ENCODE data around the gene EFCAB5. TPM values are rescaled to one million over a fixed set of nuclear protein-coding genes. Genes with fewer than 3 reads are reported as not detected.
"Not testable (repeated sequence)": the region's sequence is repeated elsewhere in the genome, so short reads cannot be mapped to it uniquely, and the experiment has no call there.

Gene EFCAB5
- total RNA-seq, 1 donor: 0.52 TPM

DNA sequence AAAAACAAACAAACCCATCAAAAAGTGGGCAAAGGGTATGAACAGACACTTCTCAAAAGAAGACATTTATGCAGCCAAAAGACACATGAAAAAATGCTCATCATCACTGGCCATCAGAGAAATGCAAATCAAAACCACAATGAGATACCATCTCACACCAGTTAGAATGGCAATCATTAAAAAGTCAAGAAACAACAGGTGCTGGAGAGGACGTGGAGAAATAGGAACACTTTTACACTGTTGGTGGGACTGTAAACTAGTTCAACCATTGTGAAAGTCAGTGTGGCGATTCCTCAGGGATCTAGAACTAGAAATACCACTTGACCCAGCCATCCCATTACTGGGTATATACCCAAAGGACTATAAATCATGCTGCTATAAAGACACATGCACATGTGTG lies 83.9 kb downstream of the EFCAB5 start:
- not testable (repeated sequence) for H3K4me3 ChIP-seq (ENCODE audit: low read length); H3K9me3 ChIP-seq (ENCODE audit: low read depth, low read length); H3K4me1 ChIP-seq (ENCODE audit: insufficient read depth, low read length); H3K27me3 ChIP-seq (ENCODE audit: insufficient read depth, low read length)

DNA sequence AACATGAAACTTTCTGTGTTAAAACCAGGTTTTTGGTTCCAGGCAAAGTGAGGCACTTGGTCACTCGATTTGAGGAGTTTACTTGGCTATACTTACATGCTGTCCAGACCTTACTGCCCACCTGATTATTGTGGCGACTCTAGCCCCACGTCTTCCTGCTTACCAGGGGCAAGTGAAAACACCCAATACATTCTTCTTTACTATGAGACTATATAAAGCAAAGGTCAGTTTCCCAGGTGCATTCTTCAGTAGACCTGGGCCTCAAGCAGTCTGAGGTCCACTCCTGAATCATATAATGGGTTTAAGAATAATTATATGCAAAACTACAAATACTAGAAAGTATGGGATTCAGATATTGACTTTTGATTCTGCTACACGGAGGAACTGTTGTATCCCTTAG lies 86.2 kb downstream of the EFCAB5 start:
- Histone ChIP-seq H3K4me3 (ENCODE audit: low read length) (no peak overlapping the region), H3K9me3 (ENCODE audit: low read depth, low read length) (no peaks in the 10 kb centered on the region), H3K27me3 (ENCODE audit: insufficient read depth, low read length) (no peaks in the 10 kb centered on the region), H3K4me1 (ENCODE audit: insufficient read depth, low read length) (no peaks in the 10 kb centered on the region)

GRCh38 chr17:30031214-30031869 lies 89.9 kb downstream of the EFCAB5 start:
- Histone ChIP-seq H3K9me3 (ENCODE audit: low read depth, low read length) (no peaks in the 10 kb centered on the region), H3K27me3 (ENCODE audit: insufficient read depth, low read length) (no peaks in the 10 kb centered on the region), H3K4me3 (ENCODE audit: low read length) (no peak overlapping the region), H3K4me1 (ENCODE audit: insufficient read depth, low read length) (no peaks in the 10 kb centered on the region)

DNA sequence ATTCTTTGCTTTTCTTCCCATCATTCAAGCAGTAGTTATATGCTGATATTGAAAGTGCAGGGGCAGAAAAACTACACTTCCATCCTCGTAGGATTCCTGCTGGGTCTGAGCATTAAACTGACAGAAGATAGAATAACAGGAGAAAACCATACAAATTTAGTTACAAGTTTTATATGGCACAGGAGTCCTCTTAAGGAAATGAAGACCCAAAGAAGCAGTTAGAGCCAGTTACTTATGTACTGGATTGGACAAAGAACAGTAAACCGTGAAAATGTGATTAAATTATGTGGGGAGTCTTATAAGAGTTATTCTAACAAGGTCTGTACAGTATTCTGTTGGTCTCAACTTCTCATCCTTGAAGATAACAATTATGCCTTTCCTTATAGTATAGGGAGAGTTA lies 93.9 kb downstream of the EFCAB5 start:
- peaks cover 6% of the 10 kb centered on the region for H3K4me1 ChIP-seq (ENCODE audit: insufficient read depth, low read length)

GRCh38 chr17:30040719-30041518 lies 99.5 kb downstream of the EFCAB5 start:
- H3K4me1 ChIP-seq (ENCODE audit: insufficient read depth, low read length); H3K4me3 ChIP-seq (ENCODE audit: low read length); H3K9me3 ChIP-seq (ENCODE audit: low read depth, low read length); H3K27me3 ChIP-seq (ENCODE audit: insufficient read depth, low read length): not testable (repeated sequence)

More for the DNA sequence above, 93.9 kb downstream of the EFCAB5 start:
- H3K27me3 ChIP-seq (ENCODE audit: insufficient read depth, low read length): no peaks in the 10 kb centered on the region
- no peaks in the 10 kb centered on the region for H3K9me3 ChIP-seq (ENCODE audit: low read depth, low read length)
- no peak overlapping the region for H3K4me3 ChIP-seq (ENCODE audit: low read length)

DNA sequence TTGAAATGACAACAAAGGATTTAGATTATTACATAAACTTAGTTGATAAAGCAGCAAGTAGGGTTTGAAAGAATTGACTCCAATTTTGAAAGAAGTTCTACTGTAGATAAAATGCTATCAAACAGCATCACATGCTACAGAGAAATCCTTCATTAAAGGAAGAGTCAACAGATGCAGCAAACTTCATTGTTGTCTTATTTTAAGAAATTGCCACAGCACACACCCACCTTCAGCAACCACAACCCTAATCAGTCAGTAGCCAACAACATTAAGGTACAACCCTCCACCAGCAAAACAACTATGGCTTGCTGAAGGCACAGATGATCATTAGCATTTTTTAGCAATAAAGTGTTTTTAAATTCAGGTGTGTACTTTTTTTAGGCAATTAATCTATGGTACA lies 100.1 kb downstream of the EFCAB5 start:
- Histone ChIP-seq H3K4me3 (ENCODE audit: low read length) (no peak overlapping the region), H3K27me3 (ENCODE audit: insufficient read depth, low read length) (peaks cover 6% of the 10 kb centered on the region), H3K9me3 (ENCODE audit: low read depth, low read length) (no peaks in the 10 kb centered on the region), H3K4me1 (ENCODE audit: insufficient read depth, low read length) (peaks cover 6% of the 10 kb centered on the region)

- H3K4me1 ChIP-seq (ENCODE audit: insufficient read depth, low read length): no peaks in the 10 kb centered on the region
- H3K9me3 ChIP-seq (ENCODE audit: low read depth, low read length): peaks cover 25% of the 10 kb centered on the region
- peaks cover 5% of the 10 kb centered on the region for H3K27me3 ChIP-seq (ENCODE audit: insufficient read depth, low read length)
- H3K4me3 ChIP-seq (ENCODE audit: low read length): no peak overlapping the region
Observed at GRCh38 chr17:30062372-30062771, 120.9 kb downstream of the EFCAB5 start.

DNA sequence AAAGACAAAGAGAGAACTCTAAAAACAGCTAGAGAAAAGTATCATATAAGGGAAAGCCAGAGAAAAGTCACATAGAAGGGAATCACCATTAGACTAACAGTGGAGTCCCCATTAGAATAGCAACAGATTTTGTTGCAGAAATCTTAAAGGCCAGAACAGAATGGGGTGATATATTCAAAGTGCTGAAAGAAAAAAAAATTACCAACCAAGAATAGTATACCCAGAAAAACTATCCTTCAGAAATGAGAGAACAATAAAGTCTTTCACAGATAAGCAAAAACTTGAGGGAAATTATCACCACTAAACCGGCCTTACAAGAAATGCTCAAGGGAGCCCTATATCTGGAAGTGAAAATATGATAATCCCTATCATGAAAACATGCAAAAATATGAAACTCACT lies 123.3 kb downstream of the EFCAB5 start:
- Histone ChIP-seq H3K4me3 (ENCODE audit: low read length) (no peak overlapping the region), H3K4me1 (ENCODE audit: insufficient read depth, low read length) (no peaks in the 10 kb centered on the region), H3K27me3 (ENCODE audit: insufficient read depth, low read length) (peaks cover 5% of the 10 kb centered on the region), H3K9me3 (ENCODE audit: low read depth, low read length) (peaks cover 25% of the 10 kb centered on the region)

DNA sequence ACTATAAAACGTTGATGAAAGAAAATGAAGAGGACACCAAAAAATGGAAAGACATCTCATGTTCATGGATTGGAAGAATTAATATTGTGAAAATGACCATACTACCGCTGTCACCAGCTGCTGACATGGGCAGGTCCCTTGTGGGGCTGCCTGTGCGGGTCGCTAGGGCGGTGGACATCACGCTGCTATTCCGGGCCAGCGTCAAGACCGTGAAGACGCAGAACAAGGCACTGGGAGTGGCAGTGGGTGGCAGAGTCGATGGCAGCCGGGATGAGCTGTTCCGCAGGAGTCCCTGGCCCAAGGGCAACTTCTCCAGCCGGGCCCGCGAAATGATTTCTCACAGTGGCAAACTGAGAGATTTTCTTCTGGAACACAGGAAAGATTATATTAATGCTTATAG lies 127.0 kb downstream of the EFCAB5 start:
- Histone ChIP-seq H3K4me3 (ENCODE audit: low read length) (no peak overlapping the region), H3K9me3 (ENCODE audit: low read depth, low read length) (peaks cover 25% of the 10 kb centered on the region), H3K4me1 (ENCODE audit: insufficient read depth, low read length) (no peaks in the 10 kb centered on the region), H3K27me3 (ENCODE audit: insufficient read depth, low read length) (peaks cover 5% of the 10 kb centered on the region)

GRCh38 chr17:30074254-30074653 lies 132.8 kb downstream of the EFCAB5 start:
- no peaks in the 10 kb centered on the region for H3K27me3 ChIP-seq (ENCODE audit: insufficient read depth, low read length)
- H3K4me1 ChIP-seq (ENCODE audit: insufficient read depth, low read length): no peaks in the 10 kb centered on the region
- no peak overlapping the region for H3K4me3 ChIP-seq (ENCODE audit: low read length)
- no peaks in the 10 kb centered on the region for H3K9me3 ChIP-seq (ENCODE audit: low read depth, low read length)

DNA sequence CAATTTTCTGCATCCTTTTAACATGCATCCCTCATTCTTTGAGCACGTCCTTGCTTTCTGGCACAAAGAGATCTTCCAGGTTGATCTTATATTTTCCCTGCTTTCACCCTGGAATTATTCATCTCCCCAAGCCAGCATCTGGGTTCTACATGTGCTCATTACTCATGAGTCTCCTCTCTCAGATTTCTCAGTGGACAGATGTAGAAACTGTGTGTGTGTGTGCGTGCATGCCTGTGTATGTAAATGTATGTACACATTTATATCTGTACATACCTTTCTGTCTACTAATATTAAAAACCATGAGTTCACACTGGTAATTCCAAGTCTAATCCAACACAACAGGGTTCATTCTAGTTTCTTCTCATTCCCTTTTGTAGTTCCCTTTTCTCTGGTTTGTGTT lies 133.3 kb downstream of the EFCAB5 start:
- Histone ChIP-seq H3K4me1 (ENCODE audit: insufficient read depth, low read length) (no peaks in the 10 kb centered on the region), H3K27me3 (ENCODE audit: insufficient read depth, low read length) (no peaks in the 10 kb centered on the region), H3K9me3 (ENCODE audit: low read depth, low read length) (no peaks in the 10 kb centered on the region), H3K4me3 (ENCODE audit: low read length) (no peak overlapping the region)

DNA sequence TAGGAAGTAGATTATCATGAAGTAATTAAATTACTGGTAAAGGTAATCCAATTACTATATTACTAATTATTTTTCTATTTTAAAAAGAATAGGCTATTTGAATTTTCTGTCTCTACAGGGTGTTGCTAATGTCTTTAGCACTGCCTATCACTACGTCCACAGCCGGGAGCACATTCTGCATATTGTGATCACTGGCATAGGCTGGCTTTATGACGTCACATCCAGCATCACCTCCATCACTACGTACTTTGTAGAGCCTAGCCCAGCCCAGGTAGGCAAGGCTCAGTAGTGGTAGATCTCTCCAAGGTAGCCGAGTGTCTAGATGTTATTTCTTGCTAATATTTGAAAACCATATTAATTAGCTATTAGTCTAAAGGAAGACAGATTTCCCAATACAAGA lies 141.3 kb downstream of the EFCAB5 start:
- Histone ChIP-seq H3K4me3 (ENCODE audit: low read length) (no peak overlapping the region), H3K9me3 (ENCODE audit: low read depth, low read length) (no peaks in the 10 kb centered on the region), H3K27me3 (ENCODE audit: insufficient read depth, low read length) (no peaks in the 10 kb centered on the region), H3K4me1 (ENCODE audit: insufficient read depth, low read length) (no peaks in the 10 kb centered on the region)

DNA sequence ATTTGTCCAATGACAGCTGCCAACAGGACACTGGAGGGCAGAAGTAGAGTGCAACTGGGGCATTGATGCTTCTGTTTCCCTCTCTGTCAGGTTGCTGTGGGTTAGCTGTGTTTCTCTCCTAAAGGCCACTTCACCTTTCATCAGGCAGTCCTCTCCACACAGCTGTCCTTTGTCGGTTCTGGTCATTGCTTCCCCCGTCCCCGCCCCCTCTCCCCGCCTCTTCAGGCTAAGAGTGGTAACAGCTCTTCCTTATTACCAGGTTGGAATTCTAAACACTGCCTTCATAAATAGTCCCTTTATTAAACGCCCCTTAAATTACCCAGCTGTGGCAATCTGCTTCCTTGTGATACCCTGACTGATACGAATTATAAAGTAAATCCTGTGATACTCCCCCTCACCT lies 143.4 kb downstream of the EFCAB5 start:
- no peaks in the 10 kb centered on the region for H3K9me3 ChIP-seq (ENCODE audit: low read depth, low read length)
- peaks cover 3% of the 10 kb centered on the region for H3K27me3 ChIP-seq (ENCODE audit: insufficient read depth, low read length)
- no peaks in the 10 kb centered on the region for H3K4me1 ChIP-seq (ENCODE audit: insufficient read depth, low read length)
- H3K4me3 ChIP-seq (ENCODE audit: low read length): no peak overlapping the region

DNA sequence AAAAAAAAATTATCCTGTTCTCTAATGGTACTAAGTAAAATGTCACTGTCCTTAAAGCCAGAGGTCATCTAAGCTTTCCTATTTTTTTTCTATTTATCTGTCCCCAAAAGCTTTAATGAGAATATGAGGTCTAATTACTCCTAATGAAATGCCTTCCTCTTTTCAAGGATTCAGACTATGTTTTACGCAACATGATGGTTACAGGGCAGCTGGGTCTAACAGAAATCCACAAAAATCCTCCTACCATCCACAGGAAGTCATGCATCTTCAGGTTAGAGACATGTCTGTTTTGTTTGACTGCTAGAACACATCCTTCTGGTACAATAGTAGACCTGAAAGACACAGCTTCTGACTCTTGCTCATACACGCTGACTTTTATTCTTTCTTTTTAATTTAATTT lies 145.5 kb downstream of the EFCAB5 start:
- H3K4me3 ChIP-seq (ENCODE audit: low read length): no peak overlapping the region
- no peaks in the 10 kb centered on the region for H3K9me3 ChIP-seq (ENCODE audit: low read depth, low read length)
- H3K4me1 ChIP-seq (ENCODE audit: insufficient read depth, low read length): no peaks in the 10 kb centered on the region
- peaks cover 3% of the 10 kb centered on the region for H3K27me3 ChIP-seq (ENCODE audit: insufficient read depth, low read length)

DNA sequence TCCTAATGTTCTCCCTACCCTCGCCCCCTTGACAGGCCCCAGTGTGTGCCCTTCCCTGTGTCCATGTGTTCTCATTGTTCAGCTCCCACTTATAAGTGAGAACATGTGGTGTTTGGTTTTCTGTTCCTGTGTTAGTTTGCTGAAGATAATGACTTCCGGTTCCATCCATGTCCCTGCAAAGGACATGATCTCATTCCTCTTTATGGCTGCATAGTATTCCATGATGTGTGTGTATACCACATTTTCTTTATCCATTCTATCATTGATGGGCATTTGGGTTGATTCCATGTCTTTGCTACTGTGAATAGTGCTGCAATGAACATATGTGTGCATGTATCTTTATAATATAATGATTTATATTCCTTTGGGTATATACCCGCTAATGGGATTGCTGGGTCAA lies 146.0 kb downstream of the EFCAB5 start:
- not testable (repeated sequence) for H3K4me1 ChIP-seq (ENCODE audit: insufficient read depth, low read length); H3K9me3 ChIP-seq (ENCODE audit: low read depth, low read length); H3K27me3 ChIP-seq (ENCODE audit: insufficient read depth, low read length); H3K4me3 ChIP-seq (ENCODE audit: low read length)

GRCh38 chr17:30091121-30091670 lies 149.8 kb downstream of the EFCAB5 start:
- Histone ChIP-seq H3K27me3 (ENCODE audit: insufficient read depth, low read length) (peaks cover 3% of the 10 kb centered on the region), H3K4me3 (ENCODE audit: low read length) (no peak overlapping the region), H3K4me1 (ENCODE audit: insufficient read depth, low read length) (peaks cover 6% of the 10 kb centered on the region), H3K9me3 (ENCODE audit: low read depth, low read length) (no peaks in the 10 kb centered on the region)
